GM21619 (cell line): ENCODE data around the gene SYMPK.
A peak's percentile ranks its signal among the peaks of the same experiment; 100 is the strongest.
"Not testable (repeated sequence)": the region's sequence is repeated elsewhere in the genome, so short reads cannot be mapped to it uniquely, and the experiment has no call there.

Experiments used
- ATAC-seq: cut with Tn5 transposase; IDR thresholded peaks from one replicate; pipeline ENCODE4 v1.9.1; 2021; ENCODE audit not compliant: unreplicated experiment

SYMPK gene

DNA sequence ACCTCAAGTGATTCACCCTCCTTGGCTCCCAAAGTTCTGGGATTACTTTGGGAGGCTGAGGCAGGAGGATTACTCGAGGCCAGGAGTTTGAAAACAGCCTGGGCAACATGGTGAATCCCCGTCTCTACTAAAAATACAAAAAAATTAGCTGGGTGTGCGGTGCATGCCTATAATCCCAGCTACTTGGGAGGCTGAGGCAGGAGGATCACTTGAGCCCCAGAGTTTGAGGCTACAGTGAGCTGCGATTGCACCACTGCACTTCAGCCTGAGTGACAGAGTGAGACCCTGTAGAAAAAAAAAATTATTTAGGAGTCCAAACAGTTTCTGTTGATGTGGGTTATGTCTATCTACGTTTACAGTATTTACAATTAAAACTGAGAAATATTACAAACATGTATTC, 7.9 kb upstream of the SYMPK start:
- ATAC-seq, result no peak

DNA sequence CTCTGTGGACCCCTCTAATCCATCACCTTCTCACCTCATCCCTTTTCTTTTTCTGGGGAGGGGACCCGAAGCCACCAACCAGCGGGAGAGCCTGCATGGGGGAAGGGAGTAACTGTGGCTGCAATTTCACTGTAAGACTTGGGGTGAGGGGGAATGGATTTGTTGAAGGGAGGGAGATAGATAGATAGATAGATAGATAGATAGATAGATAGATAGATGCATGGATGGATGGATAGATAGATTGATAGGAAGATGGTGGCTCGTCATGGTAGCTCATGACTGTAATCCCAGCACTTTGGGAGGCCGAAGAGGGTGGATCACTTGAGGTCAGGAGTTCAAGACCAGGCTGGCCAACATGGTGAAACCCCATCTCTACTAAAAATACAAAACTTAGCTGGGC, 4.3 kb upstream of the SYMPK start:
- ATAC-seq, result not testable (repeated sequence)

DNA sequence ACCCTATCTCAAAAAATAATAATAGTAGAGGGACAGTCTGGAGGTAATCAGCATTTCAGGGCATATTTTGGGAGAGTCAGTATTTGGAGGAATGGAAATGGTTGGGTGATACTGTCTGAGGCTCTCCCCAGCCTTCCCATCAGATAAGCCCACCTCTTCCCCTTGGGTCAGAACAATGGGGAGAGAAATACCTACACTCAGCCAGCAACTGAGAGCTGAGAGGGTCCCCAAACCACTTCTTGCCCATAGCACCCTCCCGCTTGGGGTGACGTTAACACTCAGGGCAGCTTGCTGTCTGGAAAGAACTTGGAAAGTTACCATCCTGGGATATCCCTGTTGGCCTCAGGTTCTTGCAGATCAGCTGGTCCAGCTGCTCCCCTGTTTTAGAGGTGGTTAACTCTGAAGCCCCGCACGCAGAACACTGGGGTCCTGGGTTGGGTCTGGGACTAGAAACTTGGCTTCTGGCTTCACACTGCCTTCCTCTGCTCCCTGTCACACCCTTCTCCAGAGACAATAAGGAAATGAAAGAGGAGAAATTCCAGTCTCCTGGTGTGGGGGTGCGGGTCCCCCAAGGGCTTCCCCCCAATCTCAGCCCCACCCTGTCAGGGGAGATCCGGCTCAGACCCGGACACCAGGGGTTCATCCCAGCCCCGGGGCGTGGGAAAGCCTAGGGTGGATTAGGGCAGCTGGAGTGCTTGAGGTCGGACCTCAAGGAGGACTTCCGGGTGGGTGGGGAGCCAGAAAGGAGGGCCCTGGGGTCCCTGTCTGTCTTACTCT, 3.6 kb upstream of the SYMPK start:
- no peak for ATAC-seq

DNA sequence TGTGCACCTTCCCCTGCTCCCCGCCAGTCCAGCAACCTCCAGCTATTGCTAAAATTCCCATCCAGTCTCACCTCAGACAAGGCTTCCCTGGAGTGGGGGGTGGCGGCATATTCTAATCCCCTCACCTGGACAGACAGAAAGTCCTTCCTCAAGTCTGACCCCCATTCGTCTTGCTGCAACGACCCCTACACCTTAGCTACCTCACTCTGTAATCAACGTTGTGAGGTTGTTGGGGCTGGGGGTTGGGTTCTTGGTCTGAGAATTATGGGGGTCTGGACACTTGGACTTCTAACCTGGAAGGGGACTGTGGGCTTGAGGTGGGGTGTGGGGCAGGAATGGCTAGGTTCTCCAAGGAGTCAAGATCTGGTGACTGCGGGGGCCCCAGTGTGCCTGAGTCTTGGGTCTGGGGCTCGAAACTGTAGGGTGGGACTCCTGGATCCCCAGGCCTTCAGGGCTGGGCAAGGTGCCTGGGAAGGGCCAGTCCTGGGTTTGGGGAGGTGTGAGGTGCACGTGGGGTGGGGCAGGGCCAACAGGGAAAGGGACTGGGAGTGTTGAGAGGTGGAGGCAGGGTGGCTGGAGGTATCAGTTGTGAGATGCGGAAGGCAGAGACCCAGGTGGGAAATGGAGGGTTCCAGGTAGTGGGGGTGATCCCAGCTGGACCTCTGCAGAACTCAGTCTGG, 2.5 kb upstream of the SYMPK start:
- no peak for ATAC-seq

DNA sequence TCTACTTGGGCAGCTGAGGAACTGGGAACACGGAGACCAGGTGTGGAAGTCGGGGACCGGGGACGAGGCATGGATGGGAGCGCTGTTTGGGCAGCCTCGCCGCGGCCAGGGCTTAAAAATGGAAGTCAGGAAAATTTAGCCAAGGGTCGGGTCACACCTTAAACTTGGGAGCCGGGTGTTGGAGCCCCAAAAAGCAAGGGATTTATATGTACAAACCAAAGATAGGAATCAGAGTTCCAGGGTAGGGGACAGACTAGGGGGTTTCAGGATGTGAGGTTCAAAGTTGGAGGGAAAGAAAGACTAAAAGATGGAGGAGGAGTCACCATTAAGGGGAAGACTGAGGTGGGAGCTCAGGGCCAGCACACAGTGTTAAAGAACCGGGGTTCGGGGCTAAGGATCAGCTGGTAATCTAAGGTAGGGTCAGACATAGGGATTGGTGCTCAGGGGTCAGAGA, 1.7 kb upstream of the SYMPK start:
- no peak for ATAC-seq

DNA sequence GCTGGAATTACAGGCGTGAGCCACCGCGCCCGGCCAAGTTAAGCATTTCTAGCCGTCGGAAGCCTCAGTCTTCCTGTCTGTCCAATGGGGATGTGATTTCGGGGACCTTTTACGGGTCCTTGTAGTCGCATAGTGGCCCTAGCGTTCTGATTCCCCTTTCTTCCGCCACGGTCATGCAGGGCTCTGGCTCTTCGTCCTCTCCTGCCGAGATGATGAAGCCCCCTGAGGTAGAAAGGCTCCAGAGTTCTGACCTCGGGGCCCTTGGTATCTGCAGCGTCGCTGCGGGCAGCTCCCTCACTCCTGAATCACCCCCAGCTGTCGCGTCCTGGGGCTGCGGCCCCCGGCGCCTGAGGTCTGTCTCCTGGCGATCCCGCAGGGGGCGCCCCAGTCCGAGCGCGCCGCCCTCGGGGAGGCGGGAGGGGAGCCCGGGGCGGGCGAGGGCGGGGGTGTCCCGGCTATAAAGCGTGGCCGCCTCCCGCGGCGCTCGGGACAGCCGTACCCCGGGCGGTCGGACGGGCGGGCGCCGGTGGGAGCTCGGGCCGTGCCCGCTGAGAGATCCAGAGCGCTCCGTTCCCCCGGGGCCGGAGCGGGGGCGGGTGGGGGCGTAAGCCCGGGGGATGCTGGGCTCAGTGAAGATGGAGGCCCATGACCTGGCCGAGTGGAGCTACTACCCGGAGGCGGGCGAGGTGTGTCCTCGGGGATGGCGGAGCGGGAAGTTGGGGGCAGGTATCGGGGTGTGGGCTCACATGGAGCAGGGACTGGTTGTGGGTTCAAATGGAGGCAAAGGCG, 1.1 kb upstream of the SYMPK start, which contains the start of gene FOXA3:
TSS of gene FOXA3 (plus strand) at position 487 of the 789 bp plus-strand sequence. CDS start at position 618, 131 bp downstream.
- ATAC-seq, result peak; percentile 29

DNA sequence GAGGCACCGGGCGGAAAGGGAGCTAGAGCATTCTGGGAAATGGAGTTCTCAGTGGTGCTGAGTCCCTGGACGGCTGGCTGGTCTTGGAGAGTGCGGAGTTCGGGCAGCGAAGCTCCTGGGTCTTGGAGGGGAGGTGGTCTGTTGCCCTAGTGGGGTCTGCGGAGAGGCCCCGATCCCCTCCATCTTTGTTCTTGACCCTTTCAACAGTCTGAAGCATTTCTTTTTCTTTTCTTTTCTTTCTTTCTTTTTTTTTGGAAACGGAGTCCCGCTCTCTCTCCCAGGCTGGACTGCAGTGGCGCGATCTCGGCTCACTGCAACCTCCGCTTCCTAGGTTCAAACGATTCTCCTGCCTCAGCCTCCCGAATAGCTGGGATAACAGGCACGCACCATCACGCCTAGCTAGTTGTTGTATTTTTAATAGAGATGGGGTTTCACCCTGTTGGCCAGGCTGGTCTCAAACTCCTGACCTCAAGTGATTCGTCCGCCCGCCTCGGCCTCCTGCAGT, 440 bp upstream of the SYMPK start:
- ATAC-seq, result no peak

DNA sequence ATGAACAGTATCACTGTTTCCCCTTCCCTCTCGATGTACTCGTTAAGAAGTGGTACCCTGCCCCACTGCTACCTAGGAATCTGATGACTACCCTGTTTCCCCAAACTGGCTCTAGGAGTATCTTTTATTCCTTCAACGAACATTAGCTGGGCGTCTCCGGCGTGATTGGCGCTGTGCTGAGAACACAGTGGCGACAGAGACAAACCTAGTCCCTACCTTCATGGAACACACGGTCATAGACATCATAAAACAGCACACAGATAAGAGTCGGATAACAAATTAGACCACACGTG, 730 bp downstream of the SYMPK start:
- no peak for ATAC-seq

DNA sequence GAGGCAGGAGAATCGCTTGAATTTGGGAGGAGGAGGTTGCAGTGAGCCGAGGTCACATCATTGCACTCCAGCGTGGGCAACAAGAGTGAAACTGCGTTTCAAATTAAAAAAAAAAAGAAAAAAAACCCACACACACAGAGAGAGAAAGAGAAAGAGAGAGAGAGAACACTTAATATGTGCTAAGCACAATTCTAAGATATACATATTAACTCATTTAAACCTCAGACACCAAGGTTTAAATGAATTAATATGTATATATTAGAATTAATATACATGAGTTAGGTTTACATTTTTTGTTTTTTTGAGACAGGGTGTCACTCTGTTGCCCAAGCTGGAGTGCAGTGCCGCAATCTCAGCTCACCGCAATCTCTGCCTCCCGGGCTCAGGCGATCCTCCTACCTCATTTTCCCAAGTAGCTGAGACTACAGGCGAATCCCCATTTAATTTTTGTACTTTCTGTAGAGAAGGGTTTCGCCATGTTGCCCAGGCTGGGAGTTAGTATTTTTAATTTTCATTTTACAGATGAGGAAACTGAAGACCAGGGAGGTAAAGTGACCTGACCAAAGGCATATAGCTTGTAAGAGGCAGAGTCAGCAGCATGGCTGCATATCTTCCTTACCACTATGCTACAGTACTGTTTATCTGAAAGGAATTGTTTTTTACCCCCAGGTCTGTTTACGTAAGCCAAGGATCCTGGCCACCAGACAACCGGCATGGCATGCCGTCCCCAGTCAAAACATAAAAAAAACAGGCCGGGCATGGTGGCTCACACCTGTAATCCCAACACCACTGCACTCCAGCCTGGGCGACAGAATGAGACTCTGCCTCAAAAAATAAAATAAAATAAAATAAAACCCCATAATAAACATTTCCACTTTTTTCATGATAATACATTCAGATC, 2.3 kb downstream of the SYMPK start:
- no peak for ATAC-seq

DNA sequence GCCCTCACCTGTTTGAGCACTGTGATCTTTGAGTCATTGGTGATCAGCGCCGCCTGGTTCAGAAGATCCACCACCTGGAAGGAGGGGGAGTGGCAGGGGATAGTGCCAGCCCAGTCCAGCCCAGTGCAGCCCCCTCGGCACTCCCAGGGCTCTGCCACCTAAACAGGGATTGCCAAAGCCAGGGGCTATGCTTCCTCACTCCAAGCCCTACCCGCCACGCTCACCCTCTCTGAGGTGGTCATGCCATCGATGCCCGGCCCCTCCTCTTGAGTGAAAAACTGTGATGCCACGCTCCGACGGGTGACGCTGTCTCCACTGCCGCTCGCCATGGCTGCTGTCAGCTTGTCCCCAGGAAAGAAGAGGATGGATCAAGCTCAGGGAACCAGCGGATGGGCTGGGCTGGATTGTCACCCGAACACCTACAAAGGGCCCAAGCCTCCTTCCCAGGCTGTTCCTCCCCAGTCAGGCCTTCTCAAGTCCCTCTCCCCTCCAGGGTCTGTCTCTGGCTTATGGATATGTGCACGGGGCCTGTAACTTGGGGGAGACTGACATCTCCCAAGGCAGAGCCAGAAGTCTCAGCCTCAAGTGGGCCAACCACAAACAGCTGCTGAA, 8.7 kb downstream of the SYMPK start:
- ATAC-seq, result no peak

DNA sequence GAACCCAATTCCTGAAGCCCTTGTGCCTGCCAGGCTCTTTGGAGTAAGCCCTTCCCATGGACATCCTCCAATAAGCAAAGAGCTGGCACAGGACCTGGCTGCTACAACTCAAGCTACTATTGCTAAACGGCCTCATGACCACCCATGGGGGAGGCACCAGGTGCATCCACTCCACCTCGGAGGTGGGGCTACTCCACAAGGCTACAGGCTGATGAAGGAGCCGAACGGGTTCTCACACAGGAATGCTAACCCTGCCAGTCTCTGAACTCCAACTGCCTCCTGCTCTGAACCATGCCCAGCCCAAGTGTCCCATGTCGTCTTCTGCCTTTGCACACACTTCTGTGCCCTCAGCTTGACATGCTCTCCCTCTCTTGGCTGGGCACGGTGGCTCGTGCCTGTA, 10.0 kb downstream of the SYMPK start:
- no peak for ATAC-seq

DNA sequence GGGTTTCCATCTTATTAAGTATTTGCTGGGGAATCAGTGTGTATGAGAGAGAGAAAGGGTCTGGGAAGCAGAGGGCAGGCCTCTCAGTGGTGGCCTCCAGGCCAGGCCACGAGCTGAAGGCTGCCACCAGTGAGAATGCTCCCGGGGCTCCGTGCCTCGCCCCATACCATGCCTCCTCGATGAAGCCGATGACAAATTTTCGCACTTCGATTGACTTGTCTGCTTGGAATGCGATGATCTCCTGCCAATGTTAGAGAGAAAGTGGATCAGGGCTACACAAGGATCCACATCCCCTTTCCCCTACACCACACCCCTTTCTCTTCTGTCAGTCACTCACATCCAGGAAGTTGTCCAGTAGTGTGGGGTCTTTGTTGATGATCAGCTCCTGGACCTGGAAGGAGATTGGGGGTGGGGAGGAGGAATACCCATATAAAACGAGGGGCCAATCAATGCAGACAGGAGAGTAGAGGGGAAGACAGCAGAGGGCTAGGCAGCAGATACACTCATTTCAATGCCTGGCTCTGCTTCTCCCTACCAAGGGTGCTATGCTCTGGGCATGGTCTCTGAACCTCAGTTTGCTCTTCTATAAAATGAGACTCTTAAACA, 10.7 kb downstream of the SYMPK start:
- no peak for ATAC-seq

DNA sequence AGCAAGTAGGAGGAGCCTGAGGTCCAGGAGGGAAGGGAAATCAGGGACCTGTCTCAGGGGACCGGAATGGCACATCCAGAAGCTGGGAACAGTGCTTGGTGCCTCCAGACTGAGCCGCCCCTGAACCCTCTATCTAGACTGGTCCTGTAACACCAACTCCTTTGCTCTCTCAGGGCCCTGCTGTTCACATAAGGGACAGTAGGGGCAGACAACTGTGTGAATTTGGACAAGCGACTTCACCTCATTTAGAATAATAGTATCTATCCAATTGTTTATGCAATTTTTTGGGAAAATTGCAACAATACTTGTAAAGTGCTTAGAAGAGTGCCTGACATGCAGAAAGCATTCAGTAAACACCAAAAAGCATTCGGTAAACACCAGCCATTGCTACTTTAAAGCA, 14.0 kb downstream of the SYMPK start:
- ATAC-seq, result no peak

DNA sequence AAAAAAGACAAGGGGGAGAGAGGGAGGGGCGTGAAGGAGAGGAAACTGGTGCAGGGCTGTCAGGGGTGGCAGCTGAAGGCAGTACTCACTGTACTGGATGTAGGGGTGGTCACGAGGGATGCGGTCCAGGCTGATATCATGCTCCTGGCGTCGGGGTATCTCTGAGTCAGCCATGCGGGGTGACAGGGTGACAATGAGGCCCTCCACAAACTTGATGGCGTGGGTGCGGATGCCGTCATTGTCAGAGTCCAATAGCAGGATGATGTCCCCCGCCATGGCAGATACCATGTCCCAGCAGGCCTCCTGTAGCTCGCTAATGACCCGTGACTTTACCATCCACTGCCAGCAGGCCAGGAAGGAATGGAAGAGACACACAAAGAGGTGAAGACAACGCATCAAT, 15.3 kb downstream of the SYMPK start:
- no peak for ATAC-seq

DNA sequence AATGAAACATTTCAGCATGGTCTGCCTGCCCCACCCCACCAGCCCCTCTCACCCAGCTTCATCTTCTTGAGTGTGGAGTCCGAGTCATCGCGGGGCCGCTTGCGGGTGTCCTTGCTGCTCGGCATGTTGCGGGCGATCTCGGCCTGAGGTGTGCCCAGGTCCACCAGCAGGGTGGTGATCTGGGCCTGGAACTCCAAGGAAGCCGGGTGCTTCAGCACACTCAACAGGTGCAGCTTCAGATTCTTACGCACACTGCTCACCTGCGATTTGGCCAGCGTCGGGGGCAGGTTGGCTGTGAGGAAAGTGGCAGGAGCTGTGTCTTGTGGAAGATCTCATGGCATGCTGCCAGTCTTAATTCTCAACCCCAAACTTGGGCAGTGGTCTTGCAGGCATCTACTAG, 20.7 kb downstream of the SYMPK start:
- no peak for ATAC-seq

DNA sequence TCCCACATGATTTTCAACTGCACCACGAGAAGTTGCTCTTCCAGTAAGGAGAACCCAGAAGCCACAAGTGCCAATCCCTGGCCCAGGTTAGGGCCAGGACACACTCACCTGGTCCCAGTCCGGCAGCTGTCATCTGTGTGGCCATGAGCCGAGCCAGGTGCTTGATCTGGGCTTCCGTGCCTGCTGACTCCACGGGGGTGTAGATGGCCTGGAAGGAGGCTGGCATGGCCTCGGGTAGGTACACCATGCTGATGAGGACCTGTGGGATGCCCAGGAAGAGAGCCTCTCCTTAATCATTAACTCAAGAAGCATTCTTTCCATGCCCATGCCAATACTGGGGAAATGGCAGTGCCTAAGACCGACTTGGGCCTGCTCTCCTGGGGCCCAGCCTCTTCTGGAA, 28.0 kb downstream of the SYMPK start:
- no peak for ATAC-seq

DNA sequence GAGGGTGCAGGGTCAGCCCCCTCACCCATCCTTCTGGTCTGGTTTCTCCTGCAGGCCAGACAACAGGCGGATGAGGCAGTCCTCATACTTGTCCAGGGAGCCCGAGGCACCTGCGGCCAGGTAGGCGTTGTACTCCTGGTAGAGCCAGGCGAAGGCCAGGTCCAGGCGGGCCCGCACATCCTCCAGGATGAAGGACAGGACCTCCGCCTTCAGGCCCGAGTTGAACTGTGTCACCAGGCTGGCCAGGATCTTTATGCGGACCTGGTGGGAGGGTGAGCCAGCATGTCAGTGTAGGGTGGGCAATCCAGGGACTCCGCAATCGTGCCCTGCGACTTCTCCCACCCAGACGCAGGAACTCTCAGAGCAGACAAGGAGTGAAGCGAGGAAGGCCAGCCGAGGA, 34.0 kb downstream of the SYMPK start:
- ATAC-seq, result no peak

DNA sequence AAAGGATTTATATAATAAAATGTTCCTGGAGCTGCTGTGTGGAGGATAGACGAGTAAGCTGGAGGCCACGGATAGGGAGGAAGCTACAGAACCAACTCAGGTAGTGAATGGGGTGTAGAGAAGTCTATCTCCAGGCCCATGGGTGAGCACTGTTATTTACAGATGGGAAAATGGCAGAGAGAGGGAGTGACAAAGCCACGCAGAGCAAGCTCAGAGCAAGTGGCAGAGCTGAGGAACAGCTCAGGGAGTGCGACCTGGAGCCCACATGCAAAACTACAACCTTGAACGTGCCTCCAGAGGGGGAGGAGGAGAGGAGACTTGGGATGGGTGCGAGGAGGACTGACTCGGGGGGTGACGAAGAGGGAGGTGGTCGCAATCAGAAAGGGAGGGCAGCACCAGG, 34.4 kb downstream of the SYMPK start:
- no peak for ATAC-seq

DNA sequence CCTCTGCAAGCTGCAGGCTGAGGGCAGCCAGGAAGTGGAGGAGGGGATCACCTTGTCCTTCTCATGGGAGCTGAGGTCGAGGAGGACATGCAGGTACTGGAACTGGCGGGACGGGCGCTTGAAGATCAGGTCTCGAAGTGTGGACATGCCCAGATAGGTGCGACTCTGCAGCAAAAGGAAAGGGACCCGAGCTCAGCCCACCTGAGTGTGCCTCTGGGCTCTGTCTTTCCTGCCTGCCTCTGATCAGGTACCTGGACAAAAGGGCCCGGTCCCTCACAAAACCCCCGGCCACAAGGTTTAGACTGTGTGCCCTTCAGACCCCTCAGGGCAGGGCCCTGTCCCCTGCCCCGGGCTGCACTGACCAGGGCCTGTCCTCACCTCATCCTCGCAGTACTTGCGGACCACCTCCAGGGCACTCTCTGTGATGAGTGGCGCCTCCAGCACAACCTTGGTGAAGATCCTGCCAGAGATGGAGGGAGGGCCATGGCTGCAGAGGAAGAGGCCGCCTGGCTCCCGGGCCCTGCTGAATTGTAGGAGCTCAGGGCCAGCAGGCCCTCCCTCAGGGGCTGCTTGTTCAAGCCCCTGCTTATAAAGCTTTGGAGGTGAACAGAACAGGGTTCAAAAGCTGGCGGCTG, 35.4 kb downstream of the SYMPK start:
- no peak for ATAC-seq
